Measurements from ENCODE around the gene BCORL1. TPM values are rescaled to one million over a fixed set of nuclear protein-coding genes. Genes with fewer than 3 reads are reported as not detected.
A peak's percentile ranks its signal among the peaks of the same experiment; 100 is the strongest.

The BCORL1 gene
- total and polyA plus RNA-seq, 2 donors (not counting 1 experiment from before 2014, with no cell fraction given): 1.9 to 14.3 TPM

GRCh38 chrX:130079824-130080406 is 97.5 kb downstream of the BCORL1 start:
- Mint-ChIP-seq H3K4me1 (peaks cover 41% of the 10 kb centered on the region), H3K27me3 (no peaks in the 10 kb centered on the region), H3K27ac (peak overlapping the region; percentile 47), H3K4me3 (no peak overlapping the region), H3K9me3 (ENCODE audit: insufficient read depth) (no peaks in the 10 kb centered on the region)
- WGBS (ENCODE audit: insufficient coverage): no CpG with 5 or more reads among the region's 9 CpGs
- ChIA-PET CTCF (interaction anchor here (0.5 to 6.6 kb wide), 27 partner anchors 12 to 837 kb away, joined by 3 to 164 read pairs (median 6); partner anchors contain the start of genes AIFM1 and RAB33A), POLR2A (no interaction called here)
- no peaks in the 10 kb centered on the region for H3K9me3 ChIP-seq (ENCODE audit: control extremely low read depth in 1 of 3, control insufficient read depth in 2 of 3, insufficient read depth in 1 of 3, low read length in 2 of 3)
- intact Hi-C loops (cut with micrococcal nuclease): loop anchor here (1.0 to 5.0 kb wide), 2 partner anchors 87 to 112 kb away; partner anchors contain the start of gene AIFM1
- no peak overlapping the region for H3K27ac ChIP-seq (ENCODE audit: low read length in 2 of 2)
- DNase-seq (peak; percentile 69), ATAC-seq (ENCODE audit: low read depth) (no peak)
- H3K9ac ChIP-seq (ENCODE audit: low read length): no peak overlapping the region
- H3K27me3 ChIP-seq (replicated peaks in 1 of 4; ENCODE audit: control extremely low read depth in 1 of 4, control insufficient read depth in 3 of 4, insufficient read depth in 4 of 4, low read length in 3 of 4): no peaks in the 10 kb centered on the region
- no peaks in the 10 kb centered on the region for H4K20me1 ChIP-seq (ENCODE audit: control insufficient read depth, insufficient read depth, low read length, poor library complexity, severe bottlenecking)
- peaks cover 27% of the 10 kb centered on the region for H3K79me2 ChIP-seq (ENCODE audit: control insufficient read depth, insufficient read depth, low read length)
- no peak overlapping the region for H3K4me3 ChIP-seq (ENCODE audit: control extremely low read depth in 1 of 5, extremely low read depth in 1 of 5, insufficient read depth in 1 of 5, low read depth in 2 of 5, low read length in 4 of 5)
- H3K4me1 ChIP-seq (ENCODE audit: control insufficient read depth in 2 of 2, insufficient read depth in 2 of 2, low read length in 2 of 2): peaks cover 32 to 40% of the 10 kb centered on the region in 2 donors
- peaks cover 0 to 7% of the 10 kb centered on the region in 2 experiments for H3K36me3 ChIP-seq (replicated peaks in 1 of 2; ENCODE audit: control extremely low read depth in 1 of 2, control insufficient read depth in 1 of 2, extremely low read depth in 1 of 2, insufficient read depth in 2 of 2, low read length in 1 of 2)
- H2AFZ ChIP-seq (ENCODE audit: insufficient read depth, low read depth, low read length, poor library complexity, severe bottlenecking): no peak overlapping the region
- TF ChIP-seq CTCF (IDR thresholded peaks at IDR 0.05) (peak; percentile 72), EZH2 (IDR thresholded peaks at IDR 0.05; ENCODE audit: borderline replicate concordance, insufficient read depth, low read depth, low read length, poor library complexity, severe bottlenecking) (no peak)
- H3K4me2 ChIP-seq (replicated peaks; ENCODE audit: low read depth, low read length, poor library complexity, severe bottlenecking): no peak overlapping the region

- intact Hi-C loops (cut with micrococcal nuclease): loop anchor here (5.0 kb wide), 1 partner anchor 86 kb away; the partner anchor contains the start of gene AIFM1
- Mint-ChIP-seq H3K27ac (no peak overlapping the region), H3K27me3 (no peaks in the 10 kb centered on the region), H3K4me3 (no peak overlapping the region), H3K9me3 (ENCODE audit: insufficient read depth) (no peaks in the 10 kb centered on the region), H3K4me1 (peaks cover 51% of the 10 kb centered on the region)
- DNase-seq (no peak), ATAC-seq (ENCODE audit: low read depth) (no peak)
- H2AFZ ChIP-seq (ENCODE audit: insufficient read depth, low read depth, low read length, poor library complexity, severe bottlenecking): no peak overlapping the region
- 100% methylated on average over 2 of the region's 7 CpGs for WGBS (ENCODE audit: insufficient coverage)
- POLR2A ChIA-PET: interaction anchor here (1.7 to 1.9 kb wide), 2 partner anchors 30 to 40 kb away, joined by 5 to 7 read pairs; no protein-coding TSS in a partner anchor
- CTCF ChIA-PET: interaction anchor here (0.8 to 6.6 kb wide), 18 partner anchors 9 to 836 kb away, joined by 3 to 164 read pairs (median 8); partner anchors contain the start of genes AIFM1 and RAB33A
- TF ChIP-seq EZH2 (IDR thresholded peaks at IDR 0.05; ENCODE audit: borderline replicate concordance, insufficient read depth, low read depth, low read length, poor library complexity, severe bottlenecking) (no peak), CTCF (IDR thresholded peaks at IDR 0.05) (no peak)
- peaks cover 31% of the 10 kb centered on the region for H3K79me2 ChIP-seq (ENCODE audit: control insufficient read depth, insufficient read depth, low read length)
- peak overlapping the region in 1 of 2 donors; percentile 74 for H3K27ac ChIP-seq (ENCODE audit: low read length in 2 of 2)
- no peaks in the 10 kb centered on the region for H4K20me1 ChIP-seq (ENCODE audit: control insufficient read depth, insufficient read depth, low read length, poor library complexity, severe bottlenecking)
- no peak overlapping the region for H3K4me2 ChIP-seq (replicated peaks; ENCODE audit: low read depth, low read length, poor library complexity, severe bottlenecking)
- no peak overlapping the region for H3K9ac ChIP-seq (ENCODE audit: low read length)
- peaks cover 42 to 50% of the 10 kb centered on the region in 2 donors for H3K4me1 ChIP-seq (ENCODE audit: control insufficient read depth in 2 of 2, insufficient read depth in 2 of 2, low read length in 2 of 2)
- peaks cover 0 to 7% of the 10 kb centered on the region in 2 experiments for H3K36me3 ChIP-seq (replicated peaks in 1 of 2; ENCODE audit: control extremely low read depth in 1 of 2, control insufficient read depth in 1 of 2, extremely low read depth in 1 of 2, insufficient read depth in 2 of 2, low read length in 1 of 2)
- H3K4me3 ChIP-seq (ENCODE audit: control extremely low read depth in 1 of 5, extremely low read depth in 1 of 5, insufficient read depth in 1 of 5, low read depth in 2 of 5, low read length in 4 of 5): no peak overlapping the region
- H3K27me3 ChIP-seq (replicated peaks in 1 of 4; ENCODE audit: control extremely low read depth in 1 of 4, control insufficient read depth in 3 of 4, insufficient read depth in 4 of 4, low read length in 3 of 4): no peaks in the 10 kb centered on the region
- H3K9me3 ChIP-seq (ENCODE audit: control extremely low read depth in 1 of 3, control insufficient read depth in 2 of 3, insufficient read depth in 1 of 3, low read length in 2 of 3): no peaks in the 10 kb centered on the region
Observed at GRCh38 chrX:130080791-130081367, 98.4 kb downstream of the BCORL1 start.

All from B cell (primary cell).